Uterus (tissue), 4 donors: ENCODE data around the gene CTBP1. TPM values are rescaled to one million over a fixed set of nuclear protein-coding genes. Genes with fewer than 3 reads are reported as not detected.

ENCODE experiments used
- DNase-seq, 2 donors: peaks; one replicate each; pipeline ENCODE4 v3.0.0-alpha.2; 2019 to 2020
- H3K27ac ChIP-seq, 2 donors: fragments of 200-600 bp; sonication (generic); 1 replicate in 1 of 2; 2 replicates in 1 of 2; pipeline ENCODE4 v1.5.1; 2016 to 2018
- H3K27me3 ChIP-seq, 2 donors: fragments of 200-600 bp; sonication (generic); one replicate each; pipeline ENCODE4 v1.5.1; 2018 to 2019; ENCODE audit warnings: control low read depth in 1 of 2
- H3K36me3 ChIP-seq, 2 donors: fragments of 200-600 bp; sonication (generic); one replicate each; pipeline ENCODE4 v1.5.1; 2019; ENCODE audit warnings: control low read depth in 1 of 2
- H3K4me1 ChIP-seq, 2 donors: fragments of 200-600 bp; sonication (generic); one replicate each; pipeline ENCODE4 v1.5.1; 2018 to 2019; ENCODE audit warnings: control low read depth in 1 of 2
- H3K4me3 ChIP-seq, 2 donors: fragments of 200-600 bp; sonication (generic); 1 replicate in 1 of 2; 2 replicates in 1 of 2; pipeline ENCODE4 v1.5.1; 2018 to 2019; ENCODE audit warnings: mild to moderate bottlenecking in 1 of 2
- H3K9me3 ChIP-seq, 2 donors: fragments of 200-600 bp; sonication (generic); one replicate each; pipeline ENCODE4 v1.5.1; 2019; ENCODE audit warnings: control low read depth in 1 of 2
- CTCF ChIP-seq, 4 experiments: fragments of 200-600 bp in 2 of 4; fragments of 450-650 bp in 2 of 4; sonication (generic) in 2 of 4; IDR thresholded peaks; one replicate each; pipeline ENCODE4 v1.5.1; 2016 to 2019; ENCODE audit warnings: antibody characterized with exemption in 4 of 4, mild to moderate bottlenecking in 2 of 4, moderate library complexity in 1 of 4
- POLR2A ChIP-seq, 2 donors: fragments of 450-650 bp; IDR thresholded peaks; one replicate each; pipeline ENCODE4 v1.6.1; 2016; ENCODE audit warnings: antibody characterized with exemption in 2 of 2, mild to moderate bottlenecking in 1 of 2, moderate library complexity in 1 of 2
- intact Hi-C: fragments of 100-400 bp; cut with DNase I; formaldehyde crosslinking; loops from one replicate; pipeline ENCODE4 v1.15.1; 2023; ENCODE audit warnings: low total_unique reads
- total RNA-seq, 4 donors: library from RNA; depleted of rRNA in 3 of 4; stranded (reverse); fragments of >200 nt in 3 of 4; gene quantifications; one replicate each; pipeline versions ENCODE4 v1.1.0 to v1.2.4, GENCODE V29; 2014 to 2023
- donor health status: DM: yes; HTN: yes; CAD: no.

Gene CTBP1
- total RNA-seq, 4 donors from 2014 or later, result 104 to 193 (median 162) TPM

GRCh38 chr4:1289207-1290164 lies 40.6 kb upstream of the CTBP1 start, which contains the start of gene MAEA:
TSS of gene MAEA (plus strand) at chr4:1289891. CDS start at chr4:1289914, 23 bp downstream.
- intact Hi-C loops, result no loop called here
- no peaks in the 10 kb centered on the region for H3K9me3 ChIP-seq

GRCh38 chr4:1288786-1289185 lies 39.9 kb upstream of the CTBP1 start:
- no peaks in the 10 kb centered on the region for H3K27me3 ChIP-seq
- DNase-seq, result no peak
- no peaks in the 10 kb centered on the region for H3K9me3 ChIP-seq
- H3K36me3 ChIP-seq, result no peaks in the 10 kb centered on the region
- peak overlapping the region; percentile 77 to 78 for H3K27ac ChIP-seq
- intact Hi-C loops, result no loop called here
- H3K4me3 ChIP-seq, result peak overlapping the region; percentile 83 to 98
- no peaks in the 10 kb centered on the region for H3K4me1 ChIP-seq
- TF ChIP-seq CTCF (IDR thresholded peaks at IDR 0.05) (no peak), POLR2A (IDR thresholded peaks at IDR 0.05) (no peak)

More at GRCh38 chr4:1289207-1290164, 40.6 kb upstream of the CTBP1 start, which contains the start of gene MAEA:
- H3K27me3 ChIP-seq, result no peaks in the 10 kb centered on the region
- no peaks in the 10 kb centered on the region for H3K36me3 ChIP-seq
- H3K27ac ChIP-seq, result peak within 1 kb of the TSS; percentile 77 to 85
- H3K4me3 ChIP-seq, result peak within 1 kb of the TSS; percentile 83 to 98
- TF ChIP-seq POLR2A (IDR thresholded peaks at IDR 0.05) (peak; percentile 67), CTCF (IDR thresholded peaks at IDR 0.05) (peak in 1 of 4 experiments; percentile 24)
- no peaks in the 10 kb centered on the region for H3K4me1 ChIP-seq
- peak; percentile 95 to 97 for DNase-seq

GRCh38 chr4:1285790-1286553 lies 37.0 kb upstream of the CTBP1 start:
- TF ChIP-seq CTCF (IDR thresholded peaks at IDR 0.05) (peak in 1 of 4 experiments; percentile 6), POLR2A (IDR thresholded peaks at IDR 0.05) (no peak)
- H3K36me3 ChIP-seq, result no peaks in the 10 kb centered on the region
- H3K27ac ChIP-seq, result no peak overlapping the region
- DNase-seq, result no peak
- no peaks in the 10 kb centered on the region for H3K9me3 ChIP-seq
- no peak overlapping the region for H3K4me3 ChIP-seq
- no peaks in the 10 kb centered on the region for H3K4me1 ChIP-seq
- intact Hi-C loops, result no loop called here
- no peaks in the 10 kb centered on the region for H3K27me3 ChIP-seq

- no peak for DNase-seq
- Histone ChIP-seq H3K27ac (no peak overlapping the region), H3K9me3 (no peaks in the 10 kb centered on the region), H3K4me3 (no peak overlapping the region), H3K4me1 (no peaks in the 10 kb centered on the region), H3K27me3 (no peaks in the 10 kb centered on the region), H3K36me3 (no peaks in the 10 kb centered on the region)
- TF ChIP-seq CTCF (IDR thresholded peaks at IDR 0.05) (no peak), POLR2A (IDR thresholded peaks at IDR 0.05) (no peak)
- intact Hi-C loops, result no loop called here
Measured at GRCh38 chr4:1285151-1285789, 36.3 kb upstream of the CTBP1 start.
